Stimulated activated CD8-positive, alpha-beta memory T cell treated with anti-CD3 and anti-CD28 coated beads, Interleukin-4, amount 100 ng/mL, for 4 hours (primary cell): Measurements from ENCODE around the gene SPSB2.

ENCODE experiments used
- DNase-seq, 2 donors: peaks; one replicate each; pipeline ENCODE4 v3.0.0-alpha.2; 2020; ENCODE audit warnings: low read depth in 2 of 2, low spot score in 1 of 2

Gene SPSB2

GRCh38 chr12:6833189-6833890 is 39.8 kb downstream of the SPSB2 start:
- no peak for DNase-seq

GRCh38 chr12:6832125-6832524 is 41.0 kb downstream of the SPSB2 start:
- no peak for DNase-seq

GRCh38 chr12:6831450-6831995 is 41.6 kb downstream of the SPSB2 start:
- no peak for DNase-seq

- no peak for DNase-seq
Observed at GRCh38 chr12:6830999-6831398, 42.1 kb downstream of the SPSB2 start.

- DNase-seq: no peak
Observed at GRCh38 chr12:6830286-6830890, 42.7 kb downstream of the SPSB2 start.

- DNase-seq: no peak
Observed at GRCh38 chr12:6829536-6830220, 43.4 kb downstream of the SPSB2 start.

GRCh38 chr12:6828781-6829535 is 44.1 kb downstream of the SPSB2 start:
- DNase-seq: no peak

DNA sequence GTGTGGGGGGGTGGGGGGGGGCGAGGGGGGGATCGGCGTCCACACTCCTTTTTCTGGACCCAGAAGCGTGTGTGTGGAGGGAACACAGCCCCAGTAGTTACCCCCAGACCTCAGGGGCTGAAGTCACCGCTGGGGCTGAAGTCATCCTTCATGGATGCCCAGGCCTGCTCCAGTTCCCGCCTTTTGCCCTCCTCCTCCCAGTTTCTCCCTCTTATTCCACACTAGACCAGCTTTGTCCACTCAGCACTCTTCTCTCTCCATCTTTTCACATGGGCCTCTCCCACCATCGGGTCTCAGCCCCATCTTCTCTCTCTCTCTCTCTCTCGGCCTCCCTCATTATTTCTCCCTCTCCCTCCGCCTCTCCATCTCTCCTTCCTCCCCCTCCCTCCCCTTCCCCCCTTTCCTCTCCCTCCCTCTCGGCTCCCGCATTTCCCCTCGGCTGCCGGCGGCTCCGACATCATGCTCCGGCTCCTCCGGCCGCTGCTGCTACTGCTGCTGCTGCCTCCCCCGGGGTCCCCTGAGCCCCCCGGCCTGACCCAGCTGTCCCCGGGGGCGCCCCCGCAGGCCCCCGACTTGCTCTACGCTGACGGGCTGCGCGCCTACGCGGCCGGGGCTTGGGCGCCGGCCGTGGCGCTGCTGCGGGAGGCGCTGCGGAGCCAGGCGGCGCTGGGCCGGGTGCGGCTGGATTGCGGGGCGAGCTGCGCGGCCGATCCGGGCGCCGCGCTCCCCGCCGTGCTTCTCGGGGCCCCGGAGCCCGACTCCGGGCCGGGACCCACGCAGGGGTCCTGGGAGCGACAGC is 44.9 kb downstream of the SPSB2 start, which contains the start of gene P3H3:
TSS of gene P3H3 (plus strand) at position 426 of the 799 bp plus-strand sequence. CDS start at position 460, 34 bp downstream.
- DNase-seq: no peak

DNA sequence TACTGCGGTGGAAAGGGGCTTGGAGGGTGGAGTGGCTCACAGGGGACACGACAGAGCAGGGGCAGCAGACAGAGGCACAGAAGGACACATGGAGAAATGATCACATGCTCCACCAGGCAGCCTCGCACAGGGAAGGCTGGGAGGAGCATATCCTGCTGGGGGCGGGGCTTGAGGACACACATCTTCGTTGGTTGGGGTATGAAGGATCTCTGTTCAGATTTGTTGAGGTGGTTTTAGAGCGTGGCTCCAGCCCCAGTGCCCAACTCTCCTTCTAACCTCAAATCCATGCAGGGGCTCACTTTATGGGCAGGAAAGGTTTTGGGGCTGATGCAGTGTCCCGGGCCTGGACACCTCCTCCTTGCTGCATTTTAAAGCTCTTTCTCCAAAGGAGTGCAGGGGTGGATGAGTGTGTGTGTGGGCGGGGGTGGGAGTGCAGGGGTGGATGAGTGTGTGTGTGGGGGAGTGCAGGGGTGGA is 45.6 kb downstream of the SPSB2 start:
- peak; percentile 12 to 16 for DNase-seq

GRCh38 chr12:6826734-6827436 is 46.2 kb downstream of the SPSB2 start:
- DNase-seq: no peak

DNA sequence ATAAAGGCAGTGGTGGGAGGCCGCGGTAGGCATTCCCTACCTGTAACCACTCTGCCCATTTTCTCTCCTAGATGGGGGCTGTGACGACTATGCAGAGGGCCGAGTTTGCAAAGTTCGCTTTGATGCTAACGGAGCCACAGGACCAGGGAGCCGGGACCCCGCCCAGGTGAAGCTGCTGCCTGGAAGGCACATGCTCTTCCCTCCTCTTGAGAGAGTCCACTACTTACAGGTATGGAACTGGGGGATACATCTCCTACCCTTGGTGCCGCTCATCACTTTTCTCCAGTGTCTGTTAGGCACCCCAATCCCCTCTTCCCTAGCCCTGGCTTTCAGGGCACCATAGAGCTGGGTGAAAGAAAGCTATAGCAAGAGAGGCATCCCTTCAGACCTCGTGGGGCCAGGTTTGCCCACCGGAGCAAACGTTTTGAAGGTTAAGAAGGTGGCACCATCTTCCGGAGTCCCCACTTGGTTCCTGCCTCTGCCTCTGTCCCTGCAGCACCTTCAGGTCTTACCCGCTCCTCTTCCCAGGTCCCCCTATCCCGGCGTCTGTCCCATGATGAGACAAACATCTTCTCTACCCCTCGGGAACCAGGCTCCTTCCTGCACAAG is 46.9 kb downstream of the SPSB2 start:
- no peak for DNase-seq

GRCh38 chr12:6825398-6826124 is 47.5 kb downstream of the SPSB2 start:
- DNase-seq: peak; percentile 51 to 72

- DNase-seq: no peak
Observed at GRCh38 chr12:6824901-6825381, 48.2 kb downstream of the SPSB2 start.

GRCh38 chr12:6824085-6824775 is 48.9 kb downstream of the SPSB2 start:
- DNase-seq: no peak

- DNase-seq: no peak
Observed at GRCh38 chr12:6823182-6824084, 49.7 kb downstream of the SPSB2 start.

GRCh38 chr12:6822426-6823135 is 50.5 kb downstream of the SPSB2 start:
- DNase-seq: no peak
